GM18505 (cell line): ENCODE results near the gene PRR5.
"Not testable (repeated sequence)": the region's sequence is repeated elsewhere in the genome, so short reads cannot be mapped to it uniquely, and the experiment has no call there.

Experiments
- ATAC-seq: cut with Tn5 transposase; IDR thresholded peaks from one replicate; pipeline ENCODE4 v1.9.1; 2021; ENCODE audit not compliant: unreplicated experiment
- POLR2A ChIP-seq: IDR thresholded peaks from 4 replicates; pipeline ENCODE4 v1.6.1; 2011; ENCODE audit warnings: borderline replicate concordance; ENCODE audit not compliant: insufficient read depth, insufficient read length; ENCODE audit errors: extremely low read depth

Gene PRR5

DNA sequence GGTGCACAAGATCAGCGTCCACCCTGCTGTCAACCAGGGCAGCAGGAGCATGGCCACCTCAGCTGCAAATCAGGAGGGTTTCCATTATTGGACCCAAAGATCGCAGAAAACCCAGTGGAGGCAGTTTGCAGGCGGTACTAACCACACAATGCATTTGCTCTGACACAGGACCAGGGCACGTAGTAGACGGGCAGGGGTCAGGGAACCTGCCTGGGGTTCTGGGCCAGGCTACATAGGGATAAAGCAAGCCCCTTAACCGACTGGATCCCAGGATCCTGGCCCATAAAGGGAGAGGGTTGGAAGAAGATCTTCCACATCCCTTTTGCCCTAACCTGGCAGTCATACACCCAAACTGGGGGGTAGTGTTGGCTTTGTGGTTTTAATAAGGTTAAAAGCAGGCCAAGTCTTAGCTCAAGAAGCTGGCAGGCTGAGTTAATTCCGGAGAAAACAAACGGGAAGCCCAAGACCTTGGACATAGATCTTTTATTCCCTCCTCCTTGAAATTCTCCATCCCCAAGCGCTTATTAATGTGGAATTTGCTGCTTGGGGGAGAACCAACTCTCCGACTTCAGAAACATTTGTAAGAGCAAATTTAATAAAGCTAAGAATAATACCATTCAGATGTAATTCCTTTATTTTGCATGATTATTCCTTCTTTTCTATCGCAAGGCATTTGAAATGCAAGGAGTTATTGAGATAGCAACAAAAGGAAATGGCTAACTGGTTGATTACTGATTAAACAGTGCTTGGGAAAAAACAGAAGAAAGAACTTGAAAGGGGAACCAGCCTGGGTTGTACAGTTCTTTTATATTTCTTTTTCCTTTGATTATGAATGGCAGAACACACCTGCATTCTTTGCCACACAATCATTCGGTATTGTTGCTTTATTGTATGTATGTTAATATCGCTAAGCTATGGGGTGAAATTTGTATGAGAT is 44.1 kb downstream of the PRR5 start:
- no peak for TF ChIP-seq POLR2A
- no peak for ATAC-seq

DNA sequence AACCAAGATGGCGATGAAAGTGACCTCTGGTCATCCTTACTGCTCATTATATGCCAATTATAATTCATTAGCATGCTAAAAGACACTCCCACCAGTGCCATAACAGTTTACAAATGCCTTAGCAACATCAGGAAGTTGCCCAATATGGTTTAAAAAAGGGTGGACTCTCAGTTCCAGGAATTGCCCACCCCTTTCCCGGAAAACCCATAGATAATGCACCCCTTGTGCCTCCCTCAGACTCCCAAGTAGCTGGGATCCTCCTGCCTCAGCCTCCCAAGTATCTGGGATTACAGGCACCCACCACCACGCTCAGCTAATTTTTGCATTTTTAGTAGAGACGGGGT is 45.8 kb downstream of the PRR5 start:
- ATAC-seq, result not testable (repeated sequence)

DNA sequence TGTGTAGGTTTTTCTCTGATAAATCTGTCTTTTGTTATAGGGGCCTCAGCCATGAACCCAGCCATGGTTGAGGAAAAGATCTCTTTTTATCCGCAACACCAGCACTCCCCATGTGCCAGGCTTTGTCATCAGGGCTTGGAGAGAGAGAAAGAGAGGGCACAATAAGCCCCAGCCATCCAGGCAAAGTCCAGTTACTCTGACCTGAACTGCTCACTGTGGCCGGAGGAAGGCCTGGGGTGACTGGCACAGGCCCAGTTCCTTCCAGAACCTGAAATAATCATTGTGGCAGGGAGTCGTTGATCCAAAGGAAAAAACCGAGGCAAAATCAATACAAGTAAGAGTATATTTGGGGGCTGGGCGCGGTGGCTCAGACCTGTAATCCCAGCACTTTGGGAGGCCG is 46.5 kb downstream of the PRR5 start:
- no peak for ATAC-seq

DNA sequence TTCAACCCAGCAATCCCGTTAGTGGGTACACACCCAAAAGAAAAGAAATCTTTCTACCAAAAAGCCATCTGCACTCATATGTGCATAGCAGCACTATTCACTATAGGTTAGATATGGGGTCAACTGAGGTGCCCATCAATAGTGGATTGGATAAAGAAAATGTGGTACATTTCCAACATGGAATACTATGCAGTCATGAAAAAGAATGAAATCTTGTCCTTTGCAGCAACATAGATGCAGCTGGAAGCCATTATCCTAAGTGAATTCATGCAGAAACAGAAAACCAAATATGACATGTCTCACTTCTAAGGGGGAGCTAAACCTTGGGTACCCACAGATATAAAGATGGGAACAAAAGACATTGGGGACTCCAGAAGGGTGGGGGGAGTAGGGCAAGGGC is 48.5 kb downstream of the PRR5 start:
- no peak for TF ChIP-seq POLR2A
- no peak for ATAC-seq

More for the DNA sequence above, 46.5 kb downstream of the PRR5 start:
- no peak for TF ChIP-seq POLR2A

DNA sequence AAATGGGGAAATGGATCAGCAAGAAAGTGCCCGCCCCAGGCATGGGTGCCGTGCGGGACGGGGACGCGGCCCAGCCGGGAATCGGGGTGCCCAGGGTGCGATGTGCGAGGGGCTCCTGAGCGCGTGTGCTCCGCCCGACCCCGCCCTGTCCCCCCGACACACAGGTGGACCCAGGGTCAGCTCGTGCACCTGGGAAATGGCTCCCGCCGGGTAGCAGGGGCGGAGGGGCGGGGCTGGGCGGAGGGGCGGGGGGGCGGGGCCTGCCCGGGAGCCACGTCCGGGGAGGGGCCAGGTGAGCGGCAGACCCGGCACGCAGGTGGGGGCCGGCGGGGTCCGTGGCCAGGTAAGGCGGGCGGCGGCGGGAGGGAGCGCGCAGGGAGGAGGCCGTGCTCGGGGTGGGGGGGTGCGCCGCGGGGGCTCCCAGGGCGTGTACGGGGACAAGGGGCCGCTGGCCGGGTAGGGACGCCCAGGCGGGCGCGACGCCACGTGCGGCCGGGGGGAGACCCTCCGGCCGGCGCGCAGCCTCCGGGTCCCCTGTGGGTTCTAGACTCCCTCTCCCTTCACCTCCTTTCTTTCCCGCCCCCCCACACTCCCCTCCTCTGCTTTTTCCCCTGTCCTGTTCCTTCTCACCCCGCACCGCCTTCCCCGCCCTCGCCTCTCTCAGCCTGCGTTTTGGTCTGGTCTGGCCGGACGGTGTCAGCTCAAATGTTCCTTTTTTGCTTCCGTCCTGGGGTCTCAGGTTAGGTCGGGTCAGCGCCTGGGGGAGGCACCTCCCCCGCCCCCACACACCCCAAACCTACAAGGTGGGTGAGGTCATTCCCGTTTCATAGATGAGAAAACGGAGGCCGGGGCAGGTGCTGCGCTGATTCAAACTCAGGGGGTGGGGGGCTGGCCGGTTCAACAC is 50.5 kb downstream of the PRR5 start, which contains the start of gene ARHGAP8:
Gene ARHGAP8 (plus strand): TSS at position 291 of the 904 bp plus-strand sequence. CDS start 33,953 bp downstream, outside the sequence.
- ATAC-seq, result no peak
- no peak for TF ChIP-seq POLR2A

DNA sequence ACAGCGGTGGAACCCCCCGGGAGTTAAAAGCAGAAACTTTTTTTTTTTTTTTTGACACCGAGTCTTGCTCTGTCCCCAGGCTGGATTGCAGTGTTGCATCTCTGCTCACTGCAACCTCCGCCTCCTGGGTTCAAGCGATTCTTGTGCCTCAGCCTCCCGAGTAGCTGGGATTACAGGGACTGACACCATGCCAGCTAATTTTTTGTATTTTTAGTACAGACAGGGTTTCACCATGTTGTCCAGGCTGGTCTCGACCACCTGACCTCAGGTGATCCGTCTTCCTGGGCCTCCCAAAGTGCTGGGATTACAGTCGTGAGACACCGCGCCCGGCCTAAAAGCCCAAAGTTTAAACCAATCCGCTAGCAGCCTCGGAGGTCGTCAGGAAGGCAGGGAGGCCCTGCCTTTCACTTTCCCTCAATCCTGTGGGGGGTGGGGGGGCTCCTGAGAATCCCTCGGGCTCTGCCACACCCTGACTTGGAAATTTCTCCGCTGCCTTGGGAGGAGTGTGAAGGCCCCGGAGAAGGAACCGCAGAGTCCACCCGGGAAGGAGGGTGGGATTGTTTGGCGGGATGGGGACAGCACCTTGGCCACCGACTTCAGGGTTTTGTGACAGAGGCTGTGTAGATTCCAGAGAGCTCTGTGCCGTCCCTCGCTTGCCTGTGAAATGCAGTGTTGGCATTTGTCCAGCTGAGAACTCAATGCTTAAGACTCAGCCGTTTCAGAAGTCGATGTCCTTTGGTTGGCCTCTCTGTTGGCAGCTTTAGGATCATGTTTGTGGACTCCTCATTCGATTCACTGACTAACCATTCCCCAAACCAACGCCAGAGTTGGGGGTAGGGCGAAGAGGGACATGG is 51.4 kb downstream of the PRR5 start:
- ATAC-seq, result no peak
- TF ChIP-seq POLR2A, result no peak

DNA sequence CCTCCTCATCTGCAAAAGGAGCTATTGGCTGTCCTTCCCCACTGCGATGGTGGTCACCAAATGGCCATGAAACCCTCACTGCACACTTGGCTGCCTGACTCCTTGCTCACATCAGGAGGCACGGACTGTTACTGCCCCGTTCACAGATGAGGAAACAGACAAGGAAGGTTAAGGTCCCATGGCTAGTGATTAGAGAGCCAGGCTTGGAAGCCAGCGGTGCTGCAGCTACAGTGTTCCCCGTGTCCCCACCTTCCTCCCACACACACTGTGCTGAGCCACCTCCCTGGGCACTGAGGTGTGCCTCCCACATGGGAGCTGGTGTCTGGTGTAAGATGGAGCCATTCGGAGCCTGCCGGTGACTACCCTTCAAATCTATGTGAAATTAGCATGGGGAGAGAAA is 53.0 kb downstream of the PRR5 start:
- no peak for ATAC-seq
- TF ChIP-seq POLR2A, result no peak

DNA sequence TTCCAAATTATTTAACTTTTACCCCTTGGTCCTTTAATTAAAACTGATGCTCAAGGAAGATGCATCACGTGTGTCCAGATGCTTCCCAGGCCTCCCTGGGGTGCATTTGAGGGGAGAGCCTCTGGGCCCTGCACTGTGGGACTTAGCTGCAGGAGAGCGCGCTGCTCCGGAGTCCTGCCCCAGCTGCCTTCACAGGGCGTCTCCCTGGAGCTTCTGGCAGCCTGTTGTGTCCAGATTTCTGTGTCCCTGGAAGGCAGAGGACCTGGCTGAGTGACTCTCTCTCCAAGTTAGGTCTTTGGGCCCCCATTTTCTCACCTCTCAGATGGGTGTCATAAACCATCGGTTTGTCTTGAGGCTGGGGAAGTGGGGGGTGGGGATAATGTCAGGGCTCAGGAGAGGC is 53.4 kb downstream of the PRR5 start:
- TF ChIP-seq POLR2A, result no peak
- no peak for ATAC-seq

DNA sequence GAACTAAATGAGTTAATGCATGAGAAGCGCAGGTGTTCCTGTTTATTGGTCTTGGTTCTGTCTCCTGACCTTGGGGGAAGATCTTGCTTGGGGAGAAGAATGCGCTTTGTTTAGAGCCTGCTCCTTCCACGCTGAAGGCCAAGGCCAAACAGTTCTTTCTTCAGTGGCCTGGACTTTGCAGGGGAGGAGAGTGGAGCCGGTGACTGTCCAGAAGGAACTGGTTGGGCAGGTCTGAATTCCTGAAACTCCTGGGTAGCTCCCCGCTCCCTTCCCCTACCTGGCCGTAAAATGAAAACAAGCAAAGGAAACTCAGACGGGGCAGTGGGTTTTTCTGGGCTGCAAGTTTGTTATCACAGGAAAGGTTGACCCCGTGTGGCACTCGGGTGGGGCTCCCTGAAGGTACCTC is 54.0 kb downstream of the PRR5 start:
- TF ChIP-seq POLR2A, result no peak
- ATAC-seq, result no peak

DNA sequence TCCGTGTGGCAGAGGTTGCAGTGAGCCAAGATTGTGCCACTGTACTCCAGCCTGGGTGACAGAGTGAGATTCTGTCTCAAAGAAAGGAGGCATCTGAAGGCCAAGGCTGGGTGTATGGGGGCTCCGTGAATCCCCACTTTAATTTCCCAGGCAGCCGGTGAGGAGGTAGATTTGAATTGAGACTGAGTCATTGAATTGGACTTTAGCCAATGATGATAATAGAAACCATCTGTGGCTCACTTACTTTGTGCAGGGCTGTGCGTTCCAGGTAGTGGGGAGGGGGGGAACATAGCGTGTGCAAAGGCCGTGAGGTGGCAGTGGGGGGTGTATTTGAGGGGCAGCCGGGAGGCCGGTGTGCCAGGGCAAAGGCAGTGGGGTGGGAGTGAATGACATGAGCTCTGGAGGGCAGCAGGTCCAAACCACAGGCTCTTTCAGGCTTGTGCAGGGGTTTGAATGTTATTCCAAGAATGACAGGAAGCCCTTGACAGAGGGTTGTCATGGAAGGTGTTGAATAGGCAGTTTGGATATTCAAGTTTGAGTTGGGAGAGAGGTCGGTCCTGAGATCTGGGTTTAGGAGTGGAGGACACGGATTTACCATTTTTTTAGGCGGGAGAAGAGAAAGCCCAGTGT is 56.5 kb downstream of the PRR5 start:
- ATAC-seq, result no peak
- TF ChIP-seq POLR2A, result no peak

DNA sequence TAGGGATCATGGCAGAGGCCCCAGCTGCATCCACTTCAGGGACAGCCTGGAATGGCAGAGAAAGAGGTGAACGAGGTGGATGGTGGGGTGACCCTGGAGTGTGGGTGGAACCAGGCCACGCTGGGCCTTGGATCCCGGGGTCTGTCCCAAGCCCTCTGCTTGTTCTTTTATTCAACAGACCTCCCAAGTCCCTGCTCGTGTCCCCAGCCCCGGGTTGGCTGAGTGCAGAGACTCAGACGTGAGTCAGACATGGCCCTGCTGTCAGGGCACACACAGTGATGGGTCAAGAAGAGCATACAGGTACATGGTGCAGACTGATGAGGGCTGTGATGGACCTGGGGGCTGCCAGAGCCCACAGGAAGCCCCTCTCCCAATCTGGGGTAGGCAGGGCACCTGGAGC is 57.0 kb downstream of the PRR5 start:
- no peak for ATAC-seq
- TF ChIP-seq POLR2A, result no peak

DNA sequence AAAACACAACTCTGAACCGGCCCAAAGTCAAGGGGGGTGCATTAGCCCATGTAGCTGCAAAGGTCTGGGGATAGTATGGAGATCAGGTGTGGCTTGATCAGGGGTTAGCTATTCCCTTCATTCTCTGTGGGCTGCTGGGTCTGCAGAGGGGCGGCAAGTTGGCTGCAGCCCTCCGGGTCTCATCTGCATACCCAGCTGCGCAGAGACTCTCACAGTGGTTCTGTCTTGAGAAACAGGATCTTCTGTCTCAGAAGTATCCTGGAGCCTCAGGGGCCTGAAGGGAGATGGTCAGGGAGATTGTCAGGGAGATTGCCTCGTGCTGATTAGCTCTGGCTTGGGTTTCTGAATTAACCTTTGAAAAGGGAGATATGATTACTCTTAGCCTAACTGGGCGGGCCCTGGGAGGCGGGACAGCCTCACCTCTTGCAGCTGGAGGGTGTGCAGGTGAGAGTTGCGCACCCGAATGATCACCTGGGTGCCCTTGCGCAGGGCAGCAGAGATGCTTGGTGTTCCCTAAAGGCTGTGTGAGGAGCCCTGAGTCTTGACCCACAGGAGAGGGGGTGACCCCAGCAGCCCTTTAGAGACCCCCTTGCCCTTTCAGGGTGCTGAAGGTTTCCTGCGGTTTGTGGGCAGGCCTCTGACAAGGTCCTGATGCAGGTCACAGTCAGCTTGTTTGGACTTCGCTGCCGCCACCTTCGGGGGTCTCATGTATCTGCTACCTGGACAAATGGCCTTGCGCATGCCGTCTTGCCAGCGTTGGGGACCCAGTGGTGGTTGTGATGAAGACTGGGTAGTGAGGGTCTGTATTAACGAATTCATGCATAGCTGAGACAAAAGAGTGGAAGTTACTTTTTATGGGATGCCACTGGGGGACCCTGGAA is 57.7 kb downstream of the PRR5 start:
- no peak for TF ChIP-seq POLR2A
- no peak for ATAC-seq

DNA sequence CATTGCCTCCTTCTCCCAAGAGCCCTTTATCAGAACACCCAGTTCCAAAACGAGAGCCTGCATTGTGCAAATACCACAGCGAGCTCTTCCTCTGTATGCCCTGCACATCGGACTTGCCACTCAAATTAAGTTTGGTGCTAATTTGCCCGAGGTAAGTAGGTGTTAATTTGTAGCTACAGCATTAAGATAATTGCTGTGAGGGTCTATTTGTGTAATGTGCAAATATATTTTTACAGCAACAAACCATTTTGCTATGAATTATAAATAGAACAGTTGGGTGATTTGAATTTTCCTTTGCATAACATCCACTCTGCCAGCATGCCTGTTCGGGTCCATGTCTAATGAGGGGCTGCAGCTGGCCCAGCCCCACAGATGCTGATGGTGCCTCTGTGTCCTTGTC is 58.5 kb downstream of the PRR5 start:
- TF ChIP-seq POLR2A, result no peak
- ATAC-seq, result no peak
